HFFc6 (cell line): ENCODE results near the gene MN1. TPM values are rescaled to one million over a fixed set of nuclear protein-coding genes. Genes with fewer than 3 reads are reported as not detected.

ENCODE experiments used
- DNase-seq: peaks from one replicate; pipeline ENCODE4 v3.0.0-alpha.2; 2018
- H3K27ac Mint-ChIP-seq: 2 replicates; pipeline ENCODE4 v1.8.0; 2020; ENCODE audit warnings: mild to moderate bottlenecking, mixed read lengths
- H3K27me3 Mint-ChIP-seq: 2 replicates; pipeline ENCODE4 v1.8.0; 2021; ENCODE audit warnings: mild to moderate bottlenecking, moderate library complexity, mixed read lengths; ENCODE audit not compliant: insufficient read depth
- H3K36me3 Mint-ChIP-seq: 2 replicates; pipeline ENCODE4 v1.8.0; 2021; ENCODE audit warnings: low read depth, mixed read lengths
- H3K4me1 Mint-ChIP-seq: 2 replicates; pipeline ENCODE4 v1.8.0; 2020; ENCODE audit warnings: low read depth, mixed read lengths
- H3K4me3 Mint-ChIP-seq: 2 replicates; pipeline ENCODE4 v1.8.0; 2020; ENCODE audit warnings: mild to moderate bottlenecking, moderate library complexity, mixed read lengths
- H3K9me3 Mint-ChIP-seq: 2 replicates; pipeline ENCODE4 v1.8.0; 2020; ENCODE audit warnings: mild to moderate bottlenecking, mixed read lengths
- CTCF ChIP-seq: fragments of 200-600 bp; sonication (generic); IDR thresholded peaks from 2 replicates; pipeline ENCODE4 v1.5.0; 2021; ENCODE audit warnings: antibody characterized with exemption, mild to moderate bottlenecking
- total RNA-seq, 6 experiments: library from RNA; stranded (reverse); fragmentation: NEBNext Ultra II Directional; extraction: Animal tissue kit (Norgen Biotek cat#: 25700); gene quantifications; 2 replicates in 1 of 6; 3 replicates in 5 of 6; pipeline ENCODE4 v1.2.3, GENCODE V29; 2021

Gene MN1
- total RNA-seq, 6 experiments from 2014 or later = 0.09 to 0.14 (median 0.12) TPM

- peaks cover 26% of the 10 kb centered on the region for H3K27me3 Mint-ChIP-seq
- H3K36me3 Mint-ChIP-seq = peaks cover 5% of the 10 kb centered on the region; the same call in 1 of the 2 replicates
- TF ChIP-seq CTCF = no peak
- no peak for DNase-seq
- peaks cover 5% of the 10 kb centered on the region; the same call in 1 of the 2 replicates for H3K9me3 Mint-ChIP-seq
- H3K4me3 Mint-ChIP-seq = no peak overlapping the region
- peaks cover 23% of the 10 kb centered on the region for H3K4me1 Mint-ChIP-seq
- no peak overlapping the region for H3K27ac Mint-ChIP-seq
Measured at GRCh38 chr22:27714068-27714467, 87.5 kb downstream of the MN1 start.

GRCh38 chr22:27713461-27713860, 88.1 kb downstream of the MN1 start:
- Mint-ChIP-seq H3K4me3 (no peak overlapping the region), H3K27me3 (peaks cover 26% of the 10 kb centered on the region), H3K27ac (no peak overlapping the region), H3K9me3 (peaks cover 5% of the 10 kb centered on the region; the same call in 1 of the 2 replicates), H3K36me3 (peaks cover 5% of the 10 kb centered on the region; the same call in 1 of the 2 replicates), H3K4me1 (peaks cover 17% of the 10 kb centered on the region)
- no peak for DNase-seq
- TF ChIP-seq CTCF = no peak

GRCh38 chr22:27711756-27712155, 89.8 kb downstream of the MN1 start:
- no peak for DNase-seq
- Mint-ChIP-seq H3K36me3 (peaks cover 5% of the 10 kb centered on the region; the same call in 1 of the 2 replicates), H3K4me3 (no peak overlapping the region), H3K4me1 (no peaks in the 10 kb centered on the region), H3K9me3 (peaks cover 5% of the 10 kb centered on the region; the same call in 1 of the 2 replicates), H3K27ac (no peak overlapping the region), H3K27me3 (peaks cover 26% of the 10 kb centered on the region)
- no peak for TF ChIP-seq CTCF

GRCh38 chr22:27711012-27711411, 90.5 kb downstream of the MN1 start:
- H3K9me3 Mint-ChIP-seq = peaks cover 2% of the 10 kb centered on the region; the same call in 1 of the 2 replicates
- no peak for TF ChIP-seq CTCF
- peaks cover 33% of the 10 kb centered on the region for H3K27me3 Mint-ChIP-seq
- H3K36me3 Mint-ChIP-seq = peaks cover 2% of the 10 kb centered on the region; the same call in 1 of the 2 replicates
- no peak overlapping the region for H3K4me3 Mint-ChIP-seq
- H3K4me1 Mint-ChIP-seq = no peaks in the 10 kb centered on the region
- no peak for DNase-seq
- no peak overlapping the region for H3K27ac Mint-ChIP-seq

GRCh38 chr22:27709919-27710675, 91.5 kb downstream of the MN1 start:
- H3K27me3 Mint-ChIP-seq = peaks cover 37% of the 10 kb centered on the region
- H3K27ac Mint-ChIP-seq = no peak overlapping the region
- H3K9me3 Mint-ChIP-seq = no peaks in the 10 kb centered on the region
- no peaks in the 10 kb centered on the region for H3K4me1 Mint-ChIP-seq
- no peak for TF ChIP-seq CTCF
- DNase-seq = no peak
- no peak overlapping the region for H3K4me3 Mint-ChIP-seq
- no peaks in the 10 kb centered on the region for H3K36me3 Mint-ChIP-seq
